HG02588 (cell line): Measurements from ENCODE around the gene IL20RB.

ENCODE experiments used
- ATAC-seq: cut with Tn5 transposase; IDR thresholded peaks from one replicate; pipeline ENCODE4 v1.9.1; 2021; ENCODE audit warnings: mild to moderate bottlenecking, moderate library complexity; ENCODE audit not compliant: unreplicated experiment

IL20RB gene

GRCh38 chr3:136957751-136958288, at the start of gene IL20RB:
TSS of gene IL20RB (plus strand) at chr3:136957983. CDS start at chr3:136958114, 131 bp downstream.
- no peak for ATAC-seq

DNA sequence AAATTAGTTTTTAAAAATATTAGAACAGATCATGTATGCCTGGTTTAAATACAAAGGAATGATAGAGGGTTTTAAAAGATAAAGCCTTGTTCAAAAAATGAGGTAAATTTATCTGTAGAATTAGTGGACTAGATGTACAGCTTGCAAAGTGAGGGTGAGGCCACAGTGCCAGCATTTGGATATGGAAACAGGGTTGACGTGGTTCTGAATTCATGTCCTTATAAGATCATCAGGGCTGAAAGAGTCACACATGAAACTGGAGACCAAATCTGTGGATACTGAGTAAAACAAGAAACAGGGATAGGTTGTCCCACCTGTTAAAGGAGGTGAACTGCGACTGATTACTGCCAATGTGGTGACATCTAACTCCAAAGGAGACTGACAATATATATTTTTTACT, 49.5 kb upstream of the IL20RB start:
- ATAC-seq: no peak

GRCh38 chr3:136909187-136909586, 48.6 kb upstream of the IL20RB start:
- ATAC-seq: no peak

GRCh38 chr3:136910697-136911096, 47.1 kb upstream of the IL20RB start:
- ATAC-seq: no peak

DNA sequence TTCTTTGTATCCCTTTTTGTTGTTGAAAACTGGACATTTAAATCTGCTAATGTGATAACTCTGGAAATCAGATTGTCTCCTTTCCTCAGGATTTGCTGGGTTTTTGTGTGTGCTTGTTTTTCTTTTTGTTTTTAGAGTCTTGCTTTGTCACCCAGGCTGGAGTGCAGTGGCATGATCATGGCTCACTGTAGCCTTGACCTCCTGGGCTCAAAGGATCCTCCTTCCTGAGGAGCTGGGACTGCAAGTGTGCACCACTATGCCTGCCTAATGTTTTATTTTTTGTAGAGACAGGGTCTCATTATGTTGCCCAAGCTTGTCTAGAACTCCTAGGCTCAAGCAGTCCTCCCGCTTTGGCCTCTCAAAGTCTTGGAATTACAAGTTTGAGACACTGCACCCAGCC, 44.6 kb upstream of the IL20RB start:
- ATAC-seq: no peak

- ATAC-seq: no peak
These were observed 43.0 kb upstream of the IL20RB start for GRCh38 chr3:136914739-136915138.

- no peak for ATAC-seq
These were observed 41.6 kb upstream of the IL20RB start for GRCh38 chr3:136916223-136916622.

DNA sequence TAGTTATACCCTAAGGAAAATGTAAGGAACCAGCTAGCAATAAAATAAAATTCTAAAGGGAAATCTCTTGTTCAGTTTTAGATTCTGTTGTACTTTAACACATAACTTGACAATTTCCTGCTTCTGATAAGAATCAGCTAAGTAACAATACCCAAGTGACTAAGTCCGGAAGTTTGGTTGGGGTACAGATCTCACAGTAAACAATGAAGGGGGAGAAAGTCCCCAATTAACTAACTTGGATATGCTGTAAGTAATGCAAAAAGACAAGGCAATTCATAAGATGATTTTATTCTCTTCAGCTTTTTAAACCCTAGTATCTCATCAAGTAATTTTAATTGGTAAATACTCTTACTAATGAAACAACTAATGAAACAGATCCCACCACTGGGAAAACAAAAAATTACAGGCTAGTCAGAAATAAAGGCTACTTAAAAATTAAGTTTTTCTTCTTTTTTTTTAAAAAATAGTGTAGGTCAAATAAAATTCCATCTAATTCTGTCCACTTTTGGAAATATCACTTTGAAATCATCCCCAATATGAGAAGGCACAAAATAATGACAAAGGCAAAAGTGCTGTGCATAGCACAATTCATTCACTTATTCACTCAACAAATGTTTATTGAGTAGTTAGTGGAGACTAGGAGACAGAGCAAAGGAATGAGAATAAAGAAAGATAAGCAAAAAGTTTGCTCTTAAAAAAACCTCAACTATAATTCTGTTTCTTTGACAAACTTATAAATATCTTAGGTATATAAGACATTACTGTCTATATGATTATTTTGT, 37.8 kb upstream of the IL20RB start:
- ATAC-seq: no peak

- ATAC-seq: no peak
These were observed 36.7 kb upstream of the IL20RB start for GRCh38 chr3:136920904-136921611.

- ATAC-seq: no peak
These were observed 32.2 kb upstream of the IL20RB start for GRCh38 chr3:136925425-136926190.

- no peak for ATAC-seq
These were observed 29.5 kb upstream of the IL20RB start for GRCh38 chr3:136928240-136928639.

DNA sequence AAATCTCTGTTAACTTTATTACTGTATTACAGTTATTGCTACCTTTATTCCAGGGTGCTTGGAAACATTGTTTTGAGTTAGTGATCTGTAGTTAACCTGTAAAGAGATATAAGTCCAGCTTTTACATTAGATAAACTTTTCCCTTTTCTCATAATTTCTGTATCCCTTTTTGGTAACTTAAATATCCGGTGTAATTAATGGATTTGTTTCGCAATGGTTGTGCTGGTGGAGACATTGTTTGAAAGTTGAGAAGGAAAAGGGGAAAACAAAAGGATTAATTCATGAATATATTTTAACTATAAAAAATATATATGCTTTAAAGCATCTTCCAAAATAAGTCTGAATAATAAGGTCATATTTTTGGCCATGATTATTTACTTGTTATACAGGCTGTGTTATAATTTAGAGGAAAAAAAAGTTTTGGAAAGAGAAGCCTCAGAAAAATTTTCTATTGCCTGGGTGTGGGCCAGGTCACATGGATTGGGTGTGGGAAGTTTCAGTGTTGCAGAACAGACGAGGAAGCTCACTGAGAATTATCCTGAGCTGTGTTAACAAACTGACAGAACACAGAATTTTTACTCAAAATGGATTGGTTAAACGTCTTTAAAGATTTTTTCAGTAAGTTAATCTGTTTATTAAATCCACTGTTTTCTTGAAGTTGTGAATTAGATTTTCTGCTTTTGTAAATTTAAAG, 27.7 kb upstream of the IL20RB start:
- no peak for ATAC-seq

- ATAC-seq: no peak
These were observed 26.2 kb upstream of the IL20RB start for GRCh38 chr3:136931606-136932005.

- peak; percentile 58 for ATAC-seq
These were observed 25.3 kb upstream of the IL20RB start for GRCh38 chr3:136932523-136932922.

DNA sequence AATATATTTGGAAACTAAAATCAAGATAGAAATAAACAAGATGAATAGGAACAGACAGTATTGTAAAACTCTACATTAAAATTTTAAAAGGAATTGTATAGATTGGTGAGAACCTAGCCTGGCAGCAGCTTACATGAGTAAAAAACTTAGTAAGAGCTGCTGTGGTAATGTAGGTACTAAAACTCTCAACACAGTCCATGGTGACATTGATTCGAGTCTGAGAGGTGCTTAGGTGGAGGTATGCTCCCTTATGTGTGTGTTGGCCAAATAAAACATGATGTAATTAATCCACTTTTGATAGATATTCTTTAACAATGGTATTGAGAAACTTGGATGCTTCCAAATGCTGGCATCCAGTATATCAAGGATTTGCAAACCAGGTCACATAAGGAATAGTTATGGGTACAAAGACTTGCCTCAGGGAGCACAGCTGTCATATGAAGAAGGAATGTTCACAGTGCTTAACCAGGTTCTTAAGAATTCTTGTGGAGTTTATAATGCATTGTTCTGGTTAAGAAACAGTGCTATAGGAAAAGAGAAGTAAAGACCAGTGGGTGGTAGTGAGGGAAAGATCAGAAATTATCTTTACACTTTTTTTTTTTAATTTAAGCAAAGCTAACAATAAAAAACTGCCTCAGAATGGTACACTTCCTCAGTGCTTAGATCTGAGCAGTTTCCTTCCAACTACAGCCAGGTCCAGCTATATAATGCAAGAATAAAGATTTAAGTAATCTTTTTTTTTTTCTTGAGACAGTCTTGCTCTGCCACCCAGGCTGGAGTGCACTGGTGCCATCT, 24.6 kb upstream of the IL20RB start:
- ATAC-seq: no peak

- ATAC-seq: no peak
These were observed 20.6 kb upstream of the IL20RB start for GRCh38 chr3:136937175-136937574.

GRCh38 chr3:136937851-136938250, 19.9 kb upstream of the IL20RB start:
- no peak for ATAC-seq

DNA sequence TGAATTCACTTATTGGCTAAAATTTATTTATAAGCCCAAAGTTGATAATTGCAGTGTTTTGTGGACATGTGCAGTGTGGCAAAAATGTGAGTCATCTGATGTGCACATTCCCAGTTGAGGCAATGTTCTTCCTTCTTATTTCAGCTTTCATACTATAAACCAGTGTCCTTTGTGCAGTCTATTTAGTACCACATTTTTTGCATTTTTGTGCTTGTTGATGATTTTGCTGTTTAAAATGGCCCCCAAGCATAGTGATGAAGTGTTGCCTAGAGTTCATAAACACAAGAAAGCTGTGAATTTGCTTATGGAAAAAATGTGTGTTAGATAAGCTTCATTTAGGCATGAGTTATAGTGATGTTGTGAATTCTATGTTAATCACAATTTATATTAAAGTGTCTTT, 19.4 kb upstream of the IL20RB start:
- no peak for ATAC-seq

GRCh38 chr3:136939489-136939888, 18.3 kb upstream of the IL20RB start:
- no peak for ATAC-seq

- no peak for ATAC-seq
These were observed 15.0 kb upstream of the IL20RB start for GRCh38 chr3:136942803-136943202.
